ENCODE results near the gene CD55.
"Not testable (repeated sequence)": the region's sequence is repeated elsewhere in the genome, so short reads cannot be mapped to it uniquely, and the experiment has no call there.

The CD55 gene

DNA sequence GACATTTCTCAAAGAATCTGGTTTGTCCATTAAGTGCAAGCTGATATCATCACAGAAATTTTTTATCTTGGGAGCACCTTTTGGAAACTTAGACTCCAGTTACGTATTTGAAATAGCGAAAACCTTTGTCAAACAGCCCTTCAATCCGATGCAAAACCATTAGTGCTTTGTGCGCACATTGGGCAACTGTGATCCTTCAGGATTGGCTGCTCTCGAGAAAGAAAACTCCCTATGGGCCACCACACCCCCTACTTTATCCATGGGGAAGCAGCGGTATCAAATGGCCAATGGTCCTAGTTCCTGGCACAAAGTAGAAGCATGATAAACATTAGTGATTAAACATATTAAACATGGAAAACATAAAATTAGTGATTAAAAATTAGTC lies 16.0 kb upstream of the CD55 start:
- no peak for DNase-seq

DNA sequence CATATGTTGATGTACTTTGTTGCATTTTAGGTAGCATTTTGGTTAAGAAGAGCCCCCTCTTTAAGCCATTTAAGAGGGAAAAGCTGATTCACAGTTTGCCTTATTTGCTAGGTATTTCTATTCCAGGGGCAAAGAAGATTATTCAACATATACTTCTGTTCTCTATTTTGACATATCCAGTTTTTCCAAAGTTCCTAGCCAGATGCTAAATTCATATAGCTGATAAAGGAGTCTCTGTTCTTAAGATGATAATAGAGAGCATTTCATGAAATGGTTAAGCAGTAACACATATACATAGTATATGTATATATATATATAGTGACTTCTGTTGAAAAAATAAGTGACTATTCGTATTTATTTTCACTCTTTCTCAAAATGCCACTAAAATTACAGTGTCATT lies 15.5 kb upstream of the CD55 start:
- no peak for DNase-seq

GRCh38 chr1:207306603-207307002 lies 14.9 kb upstream of the CD55 start:
- DNase-seq: no peak

- peak; percentile 12 to 66 for DNase-seq
Measured at GRCh38 chr1:207308451-207309190, 12.9 kb upstream of the CD55 start.

- DNase-seq: peak; percentile 72 to 83
Measured at GRCh38 chr1:207309745-207310273, 11.7 kb upstream of the CD55 start.

GRCh38 chr1:207311888-207312603 lies 9.4 kb upstream of the CD55 start:
- no peak for DNase-seq

DNA sequence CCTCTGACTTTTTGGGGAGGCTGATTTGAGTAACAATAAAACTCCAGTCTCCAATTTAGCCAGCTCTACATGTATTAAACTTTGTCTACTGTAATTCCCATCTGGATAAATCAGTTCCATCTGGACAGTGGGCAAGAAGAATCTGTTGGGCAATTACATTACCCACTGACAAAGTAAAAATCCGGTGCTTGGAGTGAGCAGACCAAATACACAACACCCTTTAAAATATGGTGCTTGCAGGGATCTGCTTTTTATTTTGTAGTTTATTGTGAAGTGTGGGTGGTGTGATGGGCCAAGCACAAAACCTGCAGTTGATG lies 8.9 kb upstream of the CD55 start:
- DNase-seq: no peak

DNA sequence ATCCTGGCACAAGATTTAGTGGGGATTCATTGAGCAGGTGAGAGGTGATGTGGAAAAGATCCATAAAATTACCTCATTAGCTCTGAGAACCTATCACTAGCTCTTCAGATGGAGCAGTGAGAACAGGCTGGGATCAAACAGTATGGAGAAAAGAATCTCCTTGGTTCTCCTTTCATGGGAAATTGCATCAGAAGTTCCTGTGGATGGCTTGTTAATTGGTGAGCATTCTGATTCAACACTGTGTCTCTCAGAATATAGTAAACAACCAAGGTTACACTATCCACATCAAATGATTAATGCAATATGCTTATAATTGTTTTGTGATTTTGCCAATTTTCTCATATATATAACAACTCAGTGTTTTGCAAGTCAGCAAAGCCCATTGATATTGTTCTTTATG lies 8.3 kb upstream of the CD55 start:
- peak; percentile 40 to 52 for DNase-seq

- DNase-seq: no peak
Measured at GRCh38 chr1:207314816-207315215, 6.7 kb upstream of the CD55 start.

GRCh38 chr1:207315435-207315834 lies 6.0 kb upstream of the CD55 start:
- no peak for DNase-seq

DNA sequence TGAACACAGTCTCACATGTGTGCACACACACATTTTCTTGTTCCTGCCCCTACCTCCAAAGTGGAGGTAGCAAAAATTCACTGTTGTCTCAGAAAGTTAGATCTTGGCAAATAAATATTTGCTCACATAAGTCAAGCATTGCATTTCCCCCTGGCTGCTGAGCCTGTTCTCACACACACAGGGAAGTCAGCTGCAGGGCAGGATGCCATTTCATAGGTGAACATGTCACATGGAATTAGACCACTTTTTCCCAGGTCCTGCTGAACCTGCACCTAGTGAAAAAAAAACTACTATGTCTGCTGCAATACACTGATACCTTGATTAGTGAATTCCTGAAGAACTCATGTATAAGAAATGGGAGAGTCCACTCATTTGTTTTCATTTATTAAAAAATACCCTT lies 5.3 kb upstream of the CD55 start:
- peak in 1 of 2 donors; percentile 36 for DNase-seq

DNA sequence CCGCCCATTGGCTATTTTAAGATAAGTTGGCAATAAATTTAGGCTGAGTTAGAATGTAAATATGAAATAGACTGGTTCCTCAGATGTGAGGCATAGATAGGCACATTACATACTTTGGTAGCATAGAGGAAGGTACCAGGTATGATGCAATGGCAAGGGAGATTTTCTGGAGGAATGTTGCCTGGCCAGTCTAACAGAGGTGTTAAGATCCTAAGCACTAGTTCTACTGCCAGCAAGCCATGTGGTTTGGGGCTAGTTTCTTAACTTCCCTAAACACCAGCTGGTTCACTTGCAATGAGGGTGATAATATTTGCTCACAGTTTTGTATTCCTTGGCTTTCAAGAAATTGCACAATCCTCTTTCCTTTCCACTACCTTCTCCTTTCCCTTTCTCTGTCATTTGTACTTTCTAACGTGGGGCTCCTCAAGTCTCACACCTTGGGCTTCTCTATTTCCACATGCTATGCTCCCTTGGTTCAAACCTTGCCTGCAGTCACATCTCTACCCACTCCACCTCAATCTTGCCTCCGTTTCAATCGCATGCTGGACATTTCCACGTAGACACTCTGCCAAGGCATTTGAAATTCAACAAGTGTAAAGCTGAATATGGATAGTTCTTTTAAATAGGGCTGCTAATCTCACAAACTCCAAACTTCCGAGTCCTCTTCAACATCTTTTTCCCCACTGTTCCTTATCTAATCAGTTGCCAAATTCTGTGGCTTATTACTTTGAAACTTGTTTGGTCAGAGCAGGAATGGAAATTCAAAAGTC lies 4.7 kb upstream of the CD55 start:
- peak; percentile 76 to 82 for DNase-seq

DNA sequence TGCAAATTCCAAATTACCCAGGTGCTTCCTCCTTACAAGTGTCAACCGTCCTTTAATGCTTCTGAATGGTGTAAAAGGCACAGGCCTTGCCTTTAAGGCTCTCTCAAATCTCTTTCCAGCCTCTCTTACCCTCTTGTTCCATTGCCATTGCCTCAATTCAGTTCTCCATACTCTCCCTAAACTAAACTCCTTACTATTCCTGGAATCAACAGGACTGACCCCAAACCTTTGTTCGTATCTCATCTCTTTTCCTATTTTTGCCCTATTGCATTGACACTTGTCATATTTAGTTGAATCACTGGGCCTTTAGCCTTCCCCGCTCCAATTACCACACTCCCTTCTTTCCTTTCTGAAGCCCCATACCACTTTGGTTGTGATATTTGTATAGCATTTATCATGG lies 3.9 kb upstream of the CD55 start:
- no peak for DNase-seq

DNA sequence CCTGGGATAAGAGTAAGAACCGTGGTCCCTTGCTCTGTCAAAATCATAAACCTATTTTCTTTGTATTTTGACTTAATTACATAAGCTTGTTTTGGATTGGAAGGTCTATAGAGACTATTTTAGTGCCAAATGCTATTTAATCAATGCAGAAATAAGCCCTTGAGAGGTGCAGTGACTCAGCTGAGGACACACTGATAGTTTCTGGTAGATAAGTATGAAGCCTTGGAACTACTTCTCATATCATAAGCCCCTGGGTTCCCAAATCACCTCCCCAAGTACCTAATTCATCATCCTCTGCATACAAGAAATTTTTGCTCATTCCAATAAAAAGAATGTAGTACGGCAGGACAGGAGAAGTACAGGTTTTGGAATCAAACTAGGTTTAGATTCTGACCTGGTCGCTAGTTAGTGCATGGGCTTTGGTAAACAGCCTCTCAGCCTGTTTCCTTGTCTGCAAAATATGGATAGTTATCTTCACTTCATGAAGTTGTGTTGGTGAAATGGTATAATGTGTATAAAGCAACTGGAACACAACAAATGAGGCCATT lies 3.3 kb upstream of the CD55 start:
- no peak for DNase-seq

GRCh38 chr1:207319199-207319598 lies 2.3 kb upstream of the CD55 start:
- DNase-seq: no peak

DNA sequence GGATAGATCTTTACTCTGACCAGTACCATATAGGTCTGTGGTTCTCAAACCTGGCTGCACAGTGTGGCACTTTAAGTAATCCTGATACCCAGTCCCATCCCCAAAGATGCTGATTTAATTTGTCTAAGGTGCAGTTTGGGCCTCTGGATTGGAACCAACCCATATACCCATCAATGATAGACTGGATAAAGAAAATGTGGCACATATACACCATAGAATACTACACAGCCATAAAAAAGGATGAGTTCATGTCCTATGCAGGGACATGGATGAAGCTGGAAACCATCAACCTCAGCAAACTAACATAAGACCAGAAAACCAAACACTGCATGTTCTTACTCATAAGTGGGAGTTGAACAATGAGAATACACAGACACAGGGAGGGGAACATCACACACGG lies 1.4 kb upstream of the CD55 start:
- not testable (repeated sequence) for DNase-seq

GRCh38 chr1:207321790-207322645 lies 540 bp downstream of the CD55 start:
- peak in 1 of 2 donors; percentile 13 for DNase-seq

DNA sequence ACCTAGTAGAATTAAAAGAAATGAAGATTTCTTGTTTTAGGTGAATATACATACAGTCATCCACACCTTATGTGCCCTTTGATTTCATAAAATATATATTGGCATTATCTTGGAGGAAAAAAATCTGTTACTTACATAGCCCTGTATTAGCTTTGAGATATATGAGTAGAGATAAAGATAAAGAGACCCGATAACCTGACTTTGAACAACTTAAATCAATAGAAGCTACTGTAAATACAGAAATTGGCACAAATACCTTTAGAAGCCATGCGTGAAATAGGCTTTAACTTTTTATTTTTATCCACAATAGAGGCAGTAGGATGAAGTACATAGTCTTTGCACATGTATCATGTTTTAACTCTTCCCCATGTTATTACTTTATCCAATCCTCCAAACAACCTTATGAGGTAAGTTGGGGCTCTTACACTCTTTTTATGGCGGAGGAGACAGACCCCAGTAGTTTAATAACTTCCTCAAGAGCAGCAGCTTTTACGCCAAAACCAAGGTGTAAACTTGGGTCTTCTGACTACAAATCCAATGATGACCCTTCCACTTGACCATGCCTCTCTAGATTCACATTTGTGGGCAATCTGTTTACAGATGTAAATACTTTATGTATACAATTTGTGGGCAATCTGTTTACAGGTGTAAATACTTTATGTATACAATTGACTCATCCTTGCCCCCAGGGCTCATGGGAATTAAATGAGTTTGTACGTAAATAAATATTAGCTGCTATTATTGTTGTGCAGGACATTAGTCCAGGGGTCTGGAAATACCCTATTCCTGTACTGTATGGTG lies 2.1 kb downstream of the CD55 start:
- no peak for DNase-seq

GRCh38 chr1:207328004-207328403 lies 6.5 kb downstream of the CD55 start:
- DNase-seq: no peak

- DNase-seq: no peak
Measured at GRCh38 chr1:207328908-207329440, 7.5 kb downstream of the CD55 start.

DNA sequence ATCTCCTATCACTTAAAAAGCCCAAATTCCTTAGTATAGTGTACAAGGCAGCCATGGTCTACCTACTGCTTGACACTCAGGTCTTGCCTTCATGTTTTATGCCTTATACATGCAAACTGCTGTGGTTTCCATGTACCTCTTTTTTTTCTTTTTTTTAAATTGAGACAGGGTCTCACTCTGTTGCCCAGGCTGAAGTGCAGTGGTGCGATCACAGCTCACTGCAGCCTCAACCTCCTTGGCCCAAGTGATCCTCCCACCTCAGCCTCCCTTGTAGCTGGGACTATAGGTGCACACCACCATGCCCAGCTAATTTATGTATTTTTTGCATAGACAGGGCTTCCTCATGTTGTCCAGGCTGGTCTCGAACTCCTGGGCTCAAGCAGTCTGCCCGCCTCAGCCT lies 8.0 kb downstream of the CD55 start:
- no peak for DNase-seq

All from inflammatory macrophage (primary cell).